HG02943 (cell line): ENCODE data around the gene BAG5.

Experiments
- ATAC-seq: cut with Tn5 transposase; IDR thresholded peaks from one replicate; pipeline ENCODE4 v1.9.1; 2021; ENCODE audit warnings: mild to moderate bottlenecking, low read depth, moderate library complexity; ENCODE audit not compliant: unreplicated experiment

The BAG5 gene

GRCh38 chr14:103568952-103569351 lies 6.5 kb upstream of the BAG5 start:
- ATAC-seq: no peak

GRCh38 chr14:103563844-103564505 lies 1.5 kb upstream of the BAG5 start:
- no peak for ATAC-seq

- ATAC-seq: peak; percentile 13
Measured at GRCh38 chr14:103563226-103563620, 766 bp upstream of the BAG5 start.

GRCh38 chr14:103562179-103562428 lies 353 bp downstream of the BAG5 start:
- ATAC-seq: peak; percentile 22

- ATAC-seq: peak; percentile 22
Measured at GRCh38 chr14:103561381-103562178, 877 bp downstream of the BAG5 start.

- ATAC-seq: no peak
Measured at GRCh38 chr14:103560691-103561090, 1.8 kb downstream of the BAG5 start.

GRCh38 chr14:103559766-103560165 lies 2.7 kb downstream of the BAG5 start:
- no peak for ATAC-seq

GRCh38 chr14:103558071-103558882 lies 4.2 kb downstream of the BAG5 start:
- ATAC-seq: no peak

GRCh38 chr14:103556946-103557758 lies 5.3 kb downstream of the BAG5 start:
- ATAC-seq: no peak

GRCh38 chr14:103555559-103556337 lies 6.7 kb downstream of the BAG5 start:
- no peak for ATAC-seq

GRCh38 chr14:103552846-103553210 lies 9.6 kb downstream of the BAG5 start:
- ATAC-seq: no peak

- ATAC-seq: no peak
Measured at GRCh38 chr14:103552011-103552845, 10.2 kb downstream of the BAG5 start.

GRCh38 chr14:103551338-103551762 lies 11.1 kb downstream of the BAG5 start:
- no peak for ATAC-seq

- ATAC-seq: no peak
Measured at GRCh38 chr14:103550451-103551337, 11.8 kb downstream of the BAG5 start.

GRCh38 chr14:103549361-103550311 lies 12.8 kb downstream of the BAG5 start:
- no peak for ATAC-seq

- ATAC-seq: no peak
Measured at GRCh38 chr14:103548463-103549351, 13.8 kb downstream of the BAG5 start.
